ENCODE data around the gene NLK.
"Not testable (repeated sequence)": the region's sequence is repeated elsewhere in the genome, so short reads cannot be mapped to it uniquely, and the experiment has no call there.

NLK gene

DNA sequence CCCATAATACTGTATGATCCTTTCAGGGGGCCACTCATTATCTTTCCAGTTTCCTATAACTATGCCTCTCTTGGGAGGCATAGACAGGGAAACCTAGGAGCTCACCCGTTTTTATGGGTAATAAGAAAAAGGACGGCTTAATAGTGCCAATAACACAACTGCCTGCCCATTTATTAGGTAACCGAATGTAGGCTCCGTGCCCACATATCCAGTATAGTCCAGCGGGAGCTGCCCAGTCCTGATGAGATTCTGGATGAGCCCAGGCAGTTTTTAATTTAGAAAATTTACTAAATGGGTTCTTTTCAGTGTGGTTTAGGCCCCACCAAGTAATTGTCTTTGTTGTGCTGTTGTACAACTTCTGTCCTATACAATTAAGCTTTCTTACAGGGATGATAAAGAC lies 189.1 kb downstream of the NLK start:
- not testable (repeated sequence) for DNase-seq (ENCODE audit: low read depth)

DNA sequence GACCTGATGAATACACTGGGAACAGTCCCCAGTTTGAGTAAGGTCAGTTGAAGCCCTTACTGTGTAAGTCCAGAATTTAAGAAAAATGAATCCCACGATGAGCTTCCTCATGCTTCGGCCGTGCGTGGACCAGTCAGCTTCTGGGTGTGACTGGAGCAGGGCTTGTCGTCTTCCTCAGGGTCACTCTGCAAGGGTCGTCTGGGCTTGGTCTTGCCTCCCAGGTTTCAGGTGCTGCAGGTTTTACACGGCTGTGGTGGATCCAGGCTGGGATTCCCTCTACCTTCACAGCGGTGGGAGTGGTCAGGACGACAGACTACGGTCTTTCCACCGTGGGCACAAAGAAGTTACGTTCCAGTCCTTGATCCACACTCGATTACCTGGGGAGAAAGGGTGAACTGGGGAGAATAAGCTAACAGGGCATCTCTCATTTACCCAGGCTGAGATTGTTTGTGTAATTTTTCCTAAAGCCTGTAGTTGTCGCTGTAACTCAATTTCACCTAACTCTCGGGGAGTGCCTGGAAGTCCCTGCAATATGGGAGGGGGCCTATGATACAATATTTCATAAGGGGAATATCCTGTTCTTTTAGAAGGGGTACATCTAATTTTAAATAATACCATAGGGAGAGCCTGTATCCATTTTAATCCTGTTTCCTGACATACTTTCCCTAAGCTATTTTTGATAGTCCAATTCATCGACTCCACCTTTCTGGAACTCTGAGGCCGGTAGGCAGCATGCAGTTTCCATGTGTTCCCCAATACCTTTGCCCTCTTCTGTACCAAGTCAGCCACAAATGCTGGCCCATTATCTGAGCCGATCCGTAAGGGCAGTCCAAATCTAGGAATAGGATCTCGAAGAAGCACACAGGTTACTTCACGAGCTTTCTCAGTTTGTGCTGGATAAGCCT lies 190.7 kb downstream of the NLK start:
- not testable (repeated sequence) for DNase-seq (ENCODE audit: low read depth)

DNA sequence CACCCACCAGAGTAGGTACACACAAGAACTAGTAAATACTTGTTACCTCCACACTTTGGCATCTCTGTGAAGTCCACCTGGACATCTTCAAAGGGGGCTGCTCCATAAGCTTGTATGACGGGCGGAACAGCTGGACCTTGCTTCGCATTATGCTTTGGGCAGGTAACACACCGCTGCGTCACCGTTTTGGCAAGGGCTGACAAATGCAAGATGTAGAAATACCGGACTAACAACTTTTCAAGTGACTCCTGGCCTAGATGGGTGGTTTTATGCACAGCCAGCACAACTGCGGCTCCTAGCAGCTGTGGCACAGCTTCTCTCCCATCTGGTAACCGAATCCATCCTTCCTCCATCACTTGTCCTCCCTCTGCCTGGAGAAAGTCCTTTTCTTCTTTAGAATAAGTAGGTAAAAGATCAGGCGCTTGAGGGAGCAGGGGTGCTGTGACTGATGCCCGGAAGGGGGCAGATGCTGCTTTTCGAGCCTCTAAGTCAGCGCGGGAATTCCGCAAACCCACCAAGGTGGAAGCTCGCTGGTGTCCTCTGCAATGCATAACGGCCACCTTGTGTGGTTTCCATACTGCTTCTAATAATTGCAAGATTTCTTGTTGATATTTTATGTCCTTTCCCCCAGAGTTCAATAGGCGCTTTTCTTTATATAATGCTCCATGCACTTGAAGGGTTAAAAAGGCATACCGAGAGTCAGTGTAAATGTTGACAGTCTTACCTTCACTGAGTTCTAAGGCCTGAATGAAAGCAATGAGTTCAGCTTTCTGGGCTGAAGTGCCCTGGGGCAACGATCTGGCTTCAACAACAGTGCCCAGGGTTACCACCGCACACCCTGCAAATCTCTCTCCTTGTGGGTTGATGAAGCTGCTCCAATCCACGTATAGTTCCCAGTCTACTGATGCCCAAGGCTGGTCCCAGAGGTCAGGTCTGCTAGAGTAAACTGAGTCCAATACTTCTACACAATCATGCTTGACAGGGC lies 191.7 kb downstream of the NLK start:
- not testable (repeated sequence) for DNase-seq (ENCODE audit: low read depth)

DNA sequence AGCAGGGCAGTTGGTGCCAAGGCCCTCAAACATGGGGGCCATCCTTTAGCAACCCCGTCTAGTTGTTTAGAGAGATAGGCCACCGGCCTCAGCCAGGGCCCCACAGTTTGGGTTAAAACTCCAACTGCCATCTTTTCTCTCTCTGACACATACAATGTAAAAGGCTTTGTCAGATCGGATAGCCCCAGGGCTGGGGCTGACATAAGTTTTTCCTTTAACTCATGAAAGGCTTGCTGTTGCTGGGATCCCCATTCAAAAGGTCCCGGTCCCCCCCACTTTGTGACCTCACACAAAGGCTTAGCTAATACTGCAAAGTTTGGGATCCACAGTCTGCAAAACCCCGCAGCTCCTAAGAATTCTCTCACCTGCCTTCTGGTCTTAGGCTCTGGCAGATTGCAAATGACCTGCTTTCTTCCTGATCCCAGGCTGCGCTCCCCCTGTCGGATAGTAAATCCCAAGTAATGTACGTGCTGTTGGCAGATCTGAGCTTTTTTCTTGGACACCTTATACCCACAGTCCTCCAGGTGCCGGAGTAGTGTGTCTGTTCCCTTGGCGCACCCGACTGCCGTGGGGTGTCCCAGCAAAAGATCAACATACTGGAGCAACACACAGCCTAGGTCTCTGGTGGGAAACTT lies 192.7 kb downstream of the NLK start:
- not testable (repeated sequence) for DNase-seq (ENCODE audit: low read depth)

GRCh38 chr17:28236033-28236653 lies 193.7 kb downstream of the NLK start:
- DNase-seq (ENCODE audit: low read depth), result not testable (repeated sequence)

DNA sequence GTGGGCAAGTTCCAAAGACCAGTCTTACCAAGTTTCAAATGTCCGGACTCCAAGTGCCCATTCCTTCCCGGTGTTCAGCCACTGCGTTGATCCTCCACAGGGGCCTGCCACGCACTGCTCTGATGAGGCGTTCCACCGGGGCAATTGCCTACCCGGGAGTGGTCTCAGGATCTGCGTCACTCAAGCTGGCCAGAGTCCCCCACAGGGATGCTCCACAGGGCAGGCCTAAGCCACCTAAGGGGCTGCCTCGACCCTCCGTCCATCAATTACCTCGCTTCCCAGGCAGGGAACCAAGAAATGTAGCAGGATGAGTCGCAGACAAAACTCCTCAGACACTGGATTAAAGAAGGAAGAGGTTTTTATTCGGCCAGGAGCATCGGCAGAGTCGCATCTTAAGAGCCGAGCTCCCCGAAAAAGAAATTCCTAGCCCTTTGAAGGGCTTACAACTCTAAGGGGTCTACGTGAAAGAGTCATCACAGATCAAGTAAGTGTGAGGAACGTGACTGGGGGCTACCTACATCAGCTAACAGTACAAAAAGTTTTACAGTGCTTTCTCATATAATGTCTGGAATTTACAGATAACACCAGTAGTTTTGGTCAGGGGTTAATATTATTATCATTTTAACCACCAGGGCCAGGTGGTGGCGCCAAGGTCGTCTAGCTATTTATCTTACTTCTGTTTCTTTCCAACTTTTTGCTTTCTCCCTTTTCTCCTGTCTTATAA lies 196.2 kb downstream of the NLK start:
- not testable (repeated sequence) for DNase-seq (ENCODE audit: low read depth)

- DNase-seq (ENCODE audit: low read depth), result no peak
Measured at GRCh38 chr17:28239271-28239624, 196.8 kb downstream of the NLK start.

- no peak for DNase-seq (ENCODE audit: low read depth)
Measured at GRCh38 chr17:28240688-28241340, 198.3 kb downstream of the NLK start.

DNA sequence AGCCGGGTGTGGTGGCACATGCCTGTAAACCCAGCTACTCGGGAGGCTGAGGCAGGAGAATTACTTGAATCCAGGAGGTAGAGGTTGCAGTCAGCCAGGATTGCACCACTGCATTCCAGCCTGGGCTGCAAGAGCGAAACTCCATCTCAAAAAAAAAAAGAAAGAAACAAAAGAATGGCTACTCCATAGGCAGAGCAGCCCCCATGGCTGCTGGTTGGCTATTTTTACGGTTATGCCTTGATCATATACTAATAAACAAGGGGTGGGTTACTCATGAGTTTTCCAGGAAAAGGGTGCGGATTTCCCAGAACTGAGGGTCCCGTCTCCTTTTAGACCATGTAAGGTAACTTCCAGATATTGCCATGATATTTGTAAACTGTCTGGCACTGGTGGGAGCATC lies 200.3 kb downstream of the NLK start:
- no peak for DNase-seq (ENCODE audit: low read depth)

DNA sequence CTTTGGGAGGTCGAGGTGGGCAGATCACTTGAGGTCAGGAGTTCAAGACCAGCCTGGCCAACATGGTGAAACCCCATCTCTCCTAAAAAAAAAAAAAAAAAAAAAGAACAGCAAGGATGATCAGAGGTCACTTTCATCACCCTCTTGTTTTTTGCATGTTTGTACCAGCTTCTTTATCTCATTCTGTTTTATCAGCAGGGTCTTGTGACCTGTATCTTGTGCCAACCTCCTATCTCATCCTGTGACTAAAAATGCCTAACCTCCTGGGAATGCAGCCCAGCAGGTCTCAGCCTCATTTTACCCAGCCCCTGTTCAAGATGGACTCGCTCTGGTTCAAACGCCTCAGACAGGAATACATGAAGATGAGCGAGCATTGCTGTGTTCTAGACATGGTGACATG lies 200.8 kb downstream of the NLK start:
- not testable (repeated sequence) for DNase-seq (ENCODE audit: low read depth)

- no peak for DNase-seq (ENCODE audit: low read depth)
Measured at GRCh38 chr17:28244446-28244845, 202.0 kb downstream of the NLK start.

All from CMK (cell line).